HepG2 (cell line): Measurements from ENCODE around the gene IFNA2. TPM values are rescaled to one million over a fixed set of nuclear protein-coding genes. Genes with fewer than 3 reads are reported as not detected.

ENCODE experiments used
- ATAC-seq: fragments of 200-7000 bp; cut with Tn5 transposase; 3 replicates; pipeline ENCODE4 v1.9.1; 2020; ENCODE audit warnings: mild to moderate bottlenecking, moderate library complexity
- BruUV-seq: library from RNA; stranded (reverse); fragments of 400-500 nt; replicated peaks from 2 replicates; lab custom pipeline; 2021; lab: Mats Ljungman, UMichigan
- CTCF ChIA-PET: fragments of 300-600 bp; formaldehyde crosslinking; extraction: SDS; loops from one replicate; lab custom pipeline; 2021; ENCODE audit warnings: low total read pairs, inconsistent platforms, low intra/inter-chr PET ratio; lab: Yijun Ruan, JAX
- POLR2A ChIA-PET: fragments of 350-600 bp; sonication (Branson Sonifier 250); formaldehyde crosslinking; loops from one replicate; lab custom pipeline; 2020; ENCODE audit warnings: antibody characterized with exemption, inconsistent platforms; lab: Yijun Ruan, JAX
- DNase-seq: peaks from one replicate; pipeline ENCODE4 v3.0.0-alpha.2; 2015; ENCODE audit warnings: low spot score
- FAIRE-seq: peaks from 3 replicates; lab custom pipeline; 2011; peaks lifted over from hg19 to GRCh38; lab: Jason Lieb, UNC
- H2AFZ ChIP-seq: one replicate; pipeline ENCODE4 v1.6.1; 2011; ENCODE audit warnings: low read length, inconsistent platforms
- H3K27ac ChIP-seq: fragments of 300-600 bp; 3 replicates; pipeline ENCODE4 v1.8.0; 2011; ENCODE audit warnings: mixed run types, mild to moderate bottlenecking, mixed read lengths, low read length, inconsistent platforms; ENCODE audit not compliant: insufficient read depth; ENCODE audit errors: extremely low read length
- H3K27me3 ChIP-seq, 2 experiments: fragments of 200-600 bp in 1 of 2; 2 replicates in 1 of 2; 3 replicates in 1 of 2; pipeline versions ENCODE4 v1.6.0 to v1.8.0; 2011; ENCODE audit warnings: low read length in 2 of 2, mild to moderate bottlenecking in 2 of 2, moderate library complexity in 2 of 2, inconsistent platforms in 1 of 2; ENCODE audit not compliant: insufficient read depth in 2 of 2, control insufficient read depth in 1 of 2
- H3K36me3 ChIP-seq, 2 experiments: fragments of 200-600 bp in 1 of 2; replicated peaks in 1 of 2; 2 replicates in 1 of 2; 3 replicates in 1 of 2; pipeline versions ENCODE4 v1.5.1 to v1.8.0; 2011; ENCODE audit warnings: low read length in 2 of 2, inconsistent platforms in 1 of 2; ENCODE audit not compliant: insufficient read depth in 2 of 2, control insufficient read depth in 1 of 2
- H3K4me1 ChIP-seq: 2 replicates; pipeline ENCODE4 v1.5.1; 2012; ENCODE audit warnings: low read length, inconsistent platforms; ENCODE audit not compliant: insufficient read depth
- H3K4me2 ChIP-seq: 2 replicates; pipeline ENCODE4 v1.6.0; 2011; ENCODE audit warnings: low read depth, low read length, inconsistent platforms
- H3K4me3 ChIP-seq, 3 experiments: fragments of 200-600 bp in 1 of 3; sonication (generic), shearing (Covaris generic) in 1 of 3; replicated peaks in 1 of 3; 2 replicates each; pipeline ENCODE4 v1.5.1; 2011 to 2016; ENCODE audit warnings: low read length in 3 of 3, inconsistent platforms in 2 of 3, low read depth in 2 of 3, mild to moderate bottlenecking in 2 of 3, control low read depth in 1 of 3, mixed read lengths in 1 of 3; ENCODE audit not compliant: insufficient read depth in 1 of 3
- H3K79me2 ChIP-seq: one replicate; pipeline ENCODE4 v1.6.1; 2011; ENCODE audit warnings: low read length, inconsistent platforms; ENCODE audit not compliant: insufficient read depth
- H3K9ac ChIP-seq: 2 replicates; pipeline ENCODE4 v1.6.0; 2011; ENCODE audit warnings: mild to moderate bottlenecking, low read depth, low read length, inconsistent platforms; ENCODE audit not compliant: insufficient read depth
- H3K9me3 ChIP-seq: 2 replicates; pipeline ENCODE4 v1.5.1; 2012; ENCODE audit warnings: mild to moderate bottlenecking, low read length
- H4K20me1 ChIP-seq: 2 replicates; pipeline ENCODE4 v1.6.0; 2011; ENCODE audit warnings: inconsistent platforms, mild to moderate bottlenecking, low read length, moderate library complexity; ENCODE audit not compliant: insufficient read depth
- ETV5 ChIP-seq: IDR thresholded peaks from 2 replicates; pipeline ENCODE4 v1.6.1; 2018; ENCODE audit warnings: missing biosample characterization, missing genetic modification reagents, inconsistent platforms, borderline replicate concordance
- HMGXB4 ChIP-seq, 2 experiments: sonication (generic) in 1 of 2; formaldehyde crosslinking in 1 of 2; IDR thresholded peaks; 2 replicates each; pipeline versions ENCODE4 v1.4.0 to v1.6.1; 2018 to 2020; ENCODE audit warnings: missing genetic modification reagents in 2 of 2, borderline replicate concordance in 1 of 2, low read depth in 1 of 2, mild to moderate bottlenecking in 1 of 2, missing biosample characterization in 1 of 2
- YY1 ChIP-seq: IDR thresholded peaks from 2 replicates; pipeline ENCODE4 v1.6.1; 2011; ENCODE audit warnings: low read length, low read depth, moderate library complexity, mild to moderate bottlenecking; ENCODE audit not compliant: insufficient read depth, insufficient replicate concordance
- ZBTB7B ChIP-seq: sonication (generic); formaldehyde crosslinking; IDR thresholded peaks from 2 replicates; pipeline ENCODE4 v1.4.0; 2020; ENCODE audit warnings: missing genetic modification reagents
- ZBTB8A ChIP-seq: sonication (generic); formaldehyde crosslinking; IDR thresholded peaks from 2 replicates; pipeline ENCODE4 v1.4.0; 2020; ENCODE audit warnings: mild to moderate bottlenecking, low read depth, missing genetic modification reagents, borderline replicate concordance
- WGBS: methylation state at CpG from one replicate; pipeline ENCODE4 v1.1.6; 2017; ENCODE audit warnings: low lambda C conversion rate; 5-methylcytosine and 5-hydroxymethylcytosine counted together
- in situ Hi-C: cut with HindIII; loops from 2 replicates; pipeline ENCODE4 v1.10.0; 2017; ENCODE audit warnings: low pct_unique_long_range_greater_than_20kb; ENCODE audit not compliant: extremely low pct_ligation_motif_present
- intact Hi-C: fragments of 100-400 bp; cut with micrococcal nuclease; formaldehyde crosslinking; loops from one replicate; pipeline ENCODE4 v1.10.0; 2022; ENCODE audit not compliant: unreplicated experiment
- polyA plus RNA-seq, 8 experiments: library from polyadenylated mRNA; depleted of rRNA in 3 of 8; stranded (reverse) in 7 of 8; unstranded in 1 of 8; fragments of >200 nt; fragmentation: Illumina TruSeq in 4 of 8; extraction: Trizol in 4 of 8; gene quantifications; 2 replicates each; pipeline versions ENCODE4 v1.2.1 to v1.2.3, GENCODE V29; 2011 to 2016; ENCODE audit warnings: low read depth in 4 of 8, missing spikeins in 1 of 8, mixed read lengths in 1 of 8; ENCODE audit not compliant: insufficient read depth in 1 of 8
- total RNA-seq, 5 experiments: library from RNA; depleted of rRNA; stranded (reverse); fragments of >200 nt; fragmentation: Illumina TruSeq; extraction: Trizol; gene quantifications; 2 replicates each; pipeline ENCODE4 v1.2.3, GENCODE V29; 2016; ENCODE audit warnings: low read depth in 1 of 5

IFNA2 gene
- total and polyA plus RNA-seq, 2 of the 13 experiments (the other 11 are each of a cell fraction or from before 2014, with no cell fraction given) = not detected

GRCh38 chr9:21357479-21358460, 27.4 kb downstream of the IFNA2 start:
- Histone ChIP-seq H3K27me3 (no peaks in the 10 kb centered on the region), H3K4me2 (no peak overlapping the region), H3K4me3 (no peak overlapping the region), H4K20me1 (no peaks in the 10 kb centered on the region), H3K4me1 (no peaks in the 10 kb centered on the region), H3K36me3 (no peaks in the 10 kb centered on the region), H3K79me2 (no peaks in the 10 kb centered on the region), H2AFZ (no peak overlapping the region), H3K9me3 (no peaks in the 10 kb centered on the region), H3K9ac (no peak overlapping the region), H3K27ac (no peak overlapping the region)
- ATAC-seq = no peak
- intact Hi-C loops (no loop called here), in situ Hi-C loops (no loop called here)
- ChIA-PET POLR2A (no interaction called here), CTCF (no interaction called here)
- no peak for DNase-seq
- TF ChIP-seq ETV5 (CRISPR knock-in tag) (no peak), ZBTB8A (no peak), ZBTB7B (CRISPR knock-in tag) (no peak), HMGXB4 (CRISPR knock-in tag; IDR thresholded peaks at IDR 0.05; ENCODE audit: borderline replicate concordance in 1 of 2, low read depth in 1 of 2) (no peak), YY1 (no peak)
- WGBS = 9% methylated on average over 7 of the region's 7 CpGs
- FAIRE-seq = no peak
- no TSS peak for BruUV-seq
